Middle frontal gyrus (tissue), 1 donor: ENCODE measurements around the gene CLTC.

Experiments used
- DNase-seq: peaks from one replicate; pipeline ENCODE4 v3.0.0-alpha.2; 2015; ENCODE audit warnings: low spot score; ENCODE audit errors: extremely low spot score

CLTC gene

GRCh38 chr17:59678918-59679317 lies 59.2 kb downstream of the CLTC start:
- no peak for DNase-seq

GRCh38 chr17:59680314-59680713 lies 60.6 kb downstream of the CLTC start:
- DNase-seq, result no peak

GRCh38 chr17:59683283-59683682 lies 63.6 kb downstream of the CLTC start:
- DNase-seq, result no peak

- DNase-seq, result no peak
Observed at GRCh38 chr17:59684967-59685366, 65.3 kb downstream of the CLTC start.

- no peak for DNase-seq
Observed at GRCh38 chr17:59688008-59688407, 68.3 kb downstream of the CLTC start.

GRCh38 chr17:59688496-59688895 lies 68.8 kb downstream of the CLTC start:
- DNase-seq, result no peak

- DNase-seq, result no peak
Observed at GRCh38 chr17:59693582-59693981, 73.9 kb downstream of the CLTC start.

GRCh38 chr17:59694344-59694743 lies 74.6 kb downstream of the CLTC start:
- no peak for DNase-seq

GRCh38 chr17:59695945-59696681 lies 76.4 kb downstream of the CLTC start:
- no peak for DNase-seq

- no peak for DNase-seq
Observed at GRCh38 chr17:59696682-59697277, 77.1 kb downstream of the CLTC start.

GRCh38 chr17:59698143-59698542 lies 78.4 kb downstream of the CLTC start:
- DNase-seq, result no peak

- no peak for DNase-seq
Observed at GRCh38 chr17:59699218-59699617, 79.5 kb downstream of the CLTC start.

GRCh38 chr17:59699786-59700185 lies 80.1 kb downstream of the CLTC start:
- no peak for DNase-seq

GRCh38 chr17:59702304-59702703 lies 82.6 kb downstream of the CLTC start:
- DNase-seq, result no peak

- DNase-seq, result peak; percentile 98
Observed at GRCh38 chr17:59707149-59707970, 87.7 kb downstream of the CLTC start, which contains the start of the genes PTRH2 and VMP1. Gene PTRH2, minus strand, starts transcription at chr17:59707430. Its CDS starts 9,452 bp downstream, at chr17:59697978. Gene VMP1, plus strand, starts transcription at chr17:59707654. Its CDS starts 23,793 bp downstream, at chr17:59731447.

- DNase-seq, result no peak
Observed at GRCh38 chr17:59707971-59708430, 88.3 kb downstream of the CLTC start.

- no peak for DNase-seq
Observed at GRCh38 chr17:59711936-59712335, 92.2 kb downstream of the CLTC start.

GRCh38 chr17:59712862-59713261 lies 93.2 kb downstream of the CLTC start:
- DNase-seq, result no peak

- no peak for DNase-seq
Observed at GRCh38 chr17:59714255-59714654, 94.6 kb downstream of the CLTC start.

GRCh38 chr17:59716427-59716826 lies 96.7 kb downstream of the CLTC start:
- no peak for DNase-seq

GRCh38 chr17:59719526-59719925 lies 99.8 kb downstream of the CLTC start:
- no peak for DNase-seq

- no peak for DNase-seq
Observed at GRCh38 chr17:59722623-59723022, 102.9 kb downstream of the CLTC start.
